Measurements from ENCODE around the gene RNF151.

Gene RNF151

GRCh38 chr16:1981398-1981836, 14.8 kb downstream of the RNF151 start, which contains the start of gene NOXO1:
Gene NOXO1, minus strand, starts transcription at chr16:1981469. Its CDS starts 290 bp downstream, at chr16:1981179.
- no peaks in the 10 kb centered on the region for H3K27me3 ChIP-seq (ENCODE audit: control insufficient read depth, insufficient read depth, low read length)
- H3K9ac ChIP-seq, result no peak within 1 kb of the TSS
- no peak within 1 kb of the TSS for H3K4me3 ChIP-seq (ENCODE audit: low read depth, low read length)

DNA sequence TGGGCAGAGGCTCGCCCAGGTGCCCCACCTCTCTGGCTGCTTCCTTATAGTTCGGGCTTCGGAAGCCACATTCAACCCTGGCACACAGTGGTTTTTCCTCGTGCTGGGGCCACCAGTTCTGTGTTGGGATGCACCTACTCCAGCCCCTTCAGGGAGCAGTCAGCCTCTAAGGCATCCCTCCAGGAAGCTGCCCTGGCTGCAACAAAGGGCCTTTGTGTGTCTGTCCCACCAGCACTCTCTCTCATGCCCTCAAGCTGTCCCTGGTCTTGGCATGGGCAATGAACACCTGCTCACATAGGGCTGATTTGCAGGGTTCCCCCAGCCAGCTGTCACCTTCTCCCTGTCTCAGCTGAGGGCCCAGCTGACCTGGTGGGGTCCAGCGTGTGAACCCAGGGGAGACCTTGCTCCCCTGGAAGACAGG, 15.4 kb downstream of the RNF151 start:
- Histone ChIP-seq H3K79me2 (no peaks in the 10 kb centered on the region), H3K36me3 (ENCODE audit: control insufficient read depth, insufficient read depth, low read length) (no peaks in the 10 kb centered on the region), H3K4me1 (peaks cover 5% of the 10 kb centered on the region), H3K9ac (no peak overlapping the region), H3K4me2 (ENCODE audit: low read length) (no peak overlapping the region), H3K27me3 (ENCODE audit: control insufficient read depth, insufficient read depth, low read length) (no peaks in the 10 kb centered on the region), H3K4me3 (ENCODE audit: low read depth, low read length) (no peak overlapping the region), H2AFZ (no peak overlapping the region), H3K27ac (no peak overlapping the region), H3K9me3 (ENCODE audit: control insufficient read depth, low read length) (no peaks in the 10 kb centered on the region)
- no peak for TF ChIP-seq CTCF (IDR thresholded peaks at IDR 0.05)

More at GRCh38 chr16:1981398-1981836, 14.8 kb downstream of the RNF151 start, which contains the start of gene NOXO1:
- Histone ChIP-seq H3K27ac (no peak within 1 kb of the TSS), H3K36me3 (ENCODE audit: control insufficient read depth, insufficient read depth, low read length) (no peaks in the 10 kb centered on the region), H3K4me2 (ENCODE audit: low read length) (no peak within 1 kb of the TSS), H3K4me1 (peaks cover 5% of the 10 kb centered on the region), H2AFZ (no peak within 1 kb of the TSS), H3K79me2 (no peaks in the 10 kb centered on the region), H3K9me3 (ENCODE audit: control insufficient read depth, low read length) (no peaks in the 10 kb centered on the region)
- no peak for TF ChIP-seq CTCF (IDR thresholded peaks at IDR 0.05)

- peak overlapping the region; percentile 63 for H2AFZ ChIP-seq
- no peak overlapping the region for H3K9ac ChIP-seq
- no peaks in the 10 kb centered on the region for H3K36me3 ChIP-seq (ENCODE audit: control insufficient read depth, insufficient read depth, low read length)
- H3K4me1 ChIP-seq, result peaks cover 5% of the 10 kb centered on the region
- H3K4me3 ChIP-seq (ENCODE audit: low read depth, low read length), result peak overlapping the region; percentile 71
- H3K9me3 ChIP-seq (ENCODE audit: control insufficient read depth, low read length), result no peaks in the 10 kb centered on the region
- H3K79me2 ChIP-seq, result no peaks in the 10 kb centered on the region
- H3K27me3 ChIP-seq (ENCODE audit: control insufficient read depth, insufficient read depth, low read length), result no peaks in the 10 kb centered on the region
- peak overlapping the region; percentile 98 for H3K4me2 ChIP-seq (ENCODE audit: low read length)
- no peak for TF ChIP-seq CTCF (IDR thresholded peaks at IDR 0.05)
- H3K27ac ChIP-seq, result peak overlapping the region; percentile 25
Measured at GRCh38 chr16:1982991-1983543, 16.4 kb downstream of the RNF151 start.

- H2AFZ ChIP-seq, result peak within 1 kb of the TSS; percentile 71
- H3K27me3 ChIP-seq (ENCODE audit: control insufficient read depth, insufficient read depth, low read length), result no peaks in the 10 kb centered on the region
- peaks cover 5% of the 10 kb centered on the region for H3K4me1 ChIP-seq
- peak within 1 kb of the TSS; percentile 48 for H3K27ac ChIP-seq
- TF ChIP-seq CTCF (IDR thresholded peaks at IDR 0.05), result no peak
- peak within 1 kb of the TSS; percentile 58 for H3K9ac ChIP-seq
- no peaks in the 10 kb centered on the region for H3K36me3 ChIP-seq (ENCODE audit: control insufficient read depth, insufficient read depth, low read length)
- H3K9me3 ChIP-seq (ENCODE audit: control insufficient read depth, low read length), result no peaks in the 10 kb centered on the region
- H3K79me2 ChIP-seq, result no peaks in the 10 kb centered on the region
- peak within 1 kb of the TSS; percentile 98 for H3K4me2 ChIP-seq (ENCODE audit: low read length)
- peak within 1 kb of the TSS; percentile 71 for H3K4me3 ChIP-seq (ENCODE audit: low read depth, low read length)
Measured at GRCh38 chr16:1983544-1984346, 17.1 kb downstream of the RNF151 start, which contains the start of gene GFER. Gene GFER, plus strand, starts transcription at chr16:1984193. Its CDS starts 26 bp downstream, at chr16:1984219.
